Type B pancreatic cell (in vitro differentiated cells): ENCODE data around the gene NTM. TPM values are rescaled to one million over a fixed set of nuclear protein-coding genes. Genes with fewer than 3 reads are reported as not detected.

Experiments used
- DNase-seq: peaks from one replicate; pipeline ENCODE4 v3.0.0; 2021; ENCODE audit warnings: mixed read lengths; ENCODE audit not compliant: unreplicated experiment; ENCODE audit errors: extremely low spot score
- H3K27ac Mint-ChIP-seq: 2 replicates; pipeline ENCODE4 v1.8.0; 2021; ENCODE audit warnings: mild to moderate bottlenecking, mixed read lengths
- H3K27me3 Mint-ChIP-seq: 2 replicates; pipeline ENCODE4 v1.8.0; 2021; ENCODE audit warnings: mixed read lengths
- H3K36me3 Mint-ChIP-seq: 2 replicates; pipeline ENCODE4 v1.8.0; 2021; ENCODE audit warnings: mixed read lengths
- H3K4me1 Mint-ChIP-seq: one replicate; pipeline ENCODE4 v1.8.0; 2021; ENCODE audit warnings: mixed read lengths; ENCODE audit not compliant: unreplicated experiment
- H3K4me3 Mint-ChIP-seq: 2 replicates; pipeline ENCODE4 v1.8.0; 2021; ENCODE audit warnings: mild to moderate bottlenecking, mixed read lengths
- H3K9me3 Mint-ChIP-seq: 2 replicates; pipeline ENCODE4 v1.8.0; 2021; ENCODE audit warnings: mixed read lengths
- total RNA-seq: library from RNA; stranded (reverse); gene quantifications from 2 replicates; pipeline ENCODE4 v1.2.1, GENCODE V29; 2021; ENCODE audit warnings: low replicate concordance
- TF ChIP-seq, protein P1 (sequence below): fragments of 200-600 bp; sonication (generic); conservative IDR thresholded peaks from 2 replicates; pipeline ENCODE4 v1.5.0; 2021; ENCODE audit warnings: antibody characterized with exemption, mild to moderate bottlenecking

NTM gene
- total RNA-seq, 1 donor from 2014 or later: 19.2 TPM

DNA sequence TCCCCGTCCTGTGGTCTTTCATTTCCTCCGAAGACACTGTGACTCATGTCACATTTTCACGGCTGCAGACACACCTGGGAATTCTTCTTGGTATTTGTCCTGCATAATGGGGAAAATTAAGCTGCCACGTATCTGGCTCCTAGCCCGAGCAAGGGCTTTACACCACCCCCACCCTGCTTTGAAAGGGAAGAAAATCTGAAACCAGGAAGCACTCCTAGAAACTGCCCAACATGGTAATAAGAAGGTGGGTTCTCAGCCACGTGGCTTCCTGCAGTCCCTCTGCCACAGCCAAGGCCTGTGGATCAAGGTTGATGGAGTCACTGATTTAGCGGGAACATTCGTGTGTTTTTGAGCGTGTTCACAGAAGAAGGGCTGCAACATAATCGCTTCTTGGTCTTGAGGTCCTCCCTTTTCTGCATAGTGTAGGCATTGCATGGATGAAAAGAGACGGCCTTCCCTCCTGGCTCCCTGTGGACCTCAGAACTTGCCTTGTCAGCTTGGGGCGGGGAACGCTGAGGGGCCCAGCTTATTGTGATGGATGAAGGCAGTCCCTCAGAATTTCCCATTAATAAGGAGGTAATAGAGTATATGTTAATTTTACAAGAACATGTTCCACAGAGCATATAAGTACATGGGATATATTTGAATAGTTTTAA lies 292.0 kb downstream of the NTM start:
- Mint-ChIP-seq H3K4me3 (no peak overlapping the region), H3K36me3 (no peaks in the 10 kb centered on the region), H3K4me1 (peaks cover 42% of the 10 kb centered on the region), H3K9me3 (no peaks in the 10 kb centered on the region), H3K27ac (no peak overlapping the region), H3K27me3 (peaks cover 51% of the 10 kb centered on the region)
- TF ChIP-seq, protein P1, sequence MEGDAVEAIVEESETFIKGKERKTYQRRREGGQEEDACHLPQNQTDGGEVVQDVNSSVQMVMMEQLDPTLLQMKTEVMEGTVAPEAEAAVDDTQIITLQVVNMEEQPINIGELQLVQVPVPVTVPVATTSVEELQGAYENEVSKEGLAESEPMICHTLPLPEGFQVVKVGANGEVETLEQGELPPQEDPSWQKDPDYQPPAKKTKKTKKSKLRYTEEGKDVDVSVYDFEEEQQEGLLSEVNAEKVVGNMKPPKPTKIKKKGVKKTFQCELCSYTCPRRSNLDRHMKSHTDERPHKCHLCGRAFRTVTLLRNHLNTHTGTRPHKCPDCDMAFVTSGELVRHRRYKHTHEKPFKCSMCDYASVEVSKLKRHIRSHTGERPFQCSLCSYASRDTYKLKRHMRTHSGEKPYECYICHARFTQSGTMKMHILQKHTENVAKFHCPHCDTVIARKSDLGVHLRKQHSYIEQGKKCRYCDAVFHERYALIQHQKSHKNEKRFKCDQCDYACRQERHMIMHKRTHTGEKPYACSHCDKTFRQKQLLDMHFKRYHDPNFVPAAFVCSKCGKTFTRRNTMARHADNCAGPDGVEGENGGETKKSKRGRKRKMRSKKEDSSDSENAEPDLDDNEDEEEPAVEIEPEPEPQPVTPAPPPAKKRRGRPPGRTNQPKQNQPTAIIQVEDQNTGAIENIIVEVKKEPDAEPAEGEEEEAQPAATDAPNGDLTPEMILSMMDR: no peak
- no peak for DNase-seq

DNA sequence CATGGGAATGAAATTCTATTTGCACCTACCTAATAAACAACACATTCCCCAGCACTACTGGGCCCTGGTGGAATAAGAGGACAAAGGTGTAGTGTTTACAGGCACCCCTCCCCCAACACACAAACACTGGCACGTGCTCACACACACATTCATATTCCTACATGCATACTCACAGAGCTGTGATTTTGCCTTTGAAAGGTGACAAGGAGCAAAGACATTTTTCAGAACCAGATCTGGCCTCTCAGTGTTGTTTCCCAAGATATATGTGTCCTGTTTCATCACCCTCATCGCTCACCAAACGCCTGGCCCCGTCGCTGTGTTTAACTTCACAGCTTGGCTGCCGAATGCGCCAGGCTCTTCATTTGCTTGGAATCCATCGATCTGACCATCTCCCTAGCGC lies 292.6 kb downstream of the NTM start:
- H3K4me1 Mint-ChIP-seq: peaks cover 39% of the 10 kb centered on the region
- H3K27ac Mint-ChIP-seq: no peak overlapping the region
- TF ChIP-seq, protein P1: no peak

DNA sequence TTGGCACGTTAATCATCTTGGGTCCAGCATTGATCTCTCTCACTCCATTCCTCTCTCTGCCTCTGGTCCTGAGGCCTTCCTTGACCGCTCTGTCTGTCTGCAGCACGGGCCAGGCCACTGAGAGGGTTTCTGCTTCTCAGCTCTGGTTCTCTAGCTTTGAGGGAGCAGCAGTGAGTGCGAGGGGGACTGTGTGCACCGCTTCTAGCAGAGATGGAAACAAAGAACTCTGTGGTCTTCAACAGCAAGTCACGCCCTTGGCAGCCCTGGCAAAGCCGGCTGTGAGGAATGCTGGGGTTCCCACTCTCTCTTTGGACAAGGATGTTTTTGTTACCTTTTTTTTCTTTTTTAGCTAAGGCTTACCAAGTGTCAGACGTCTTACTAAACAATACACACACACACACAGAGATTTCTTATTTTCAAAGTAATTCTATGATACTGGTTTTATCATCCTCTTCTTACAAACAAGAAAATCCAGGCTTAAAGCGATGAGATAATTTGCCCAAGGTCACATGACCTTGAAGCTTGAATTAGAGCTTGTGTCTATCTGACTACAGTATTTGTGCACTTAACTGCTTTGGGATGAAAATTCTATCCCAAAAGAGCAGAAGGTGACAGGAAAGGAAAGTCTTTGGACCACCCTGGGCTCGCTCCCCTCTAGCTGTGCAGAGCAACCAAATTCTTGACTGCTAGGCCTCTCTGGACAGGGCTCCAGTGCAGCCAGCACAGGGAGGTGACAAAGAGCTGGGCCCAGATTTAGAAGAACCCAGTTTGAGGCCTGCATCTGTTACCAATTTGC lies 293.2 kb downstream of the NTM start:
- Mint-ChIP-seq H3K4me3 (no peak overlapping the region), H3K9me3 (no peaks in the 10 kb centered on the region), H3K36me3 (no peaks in the 10 kb centered on the region), H3K27me3 (peaks cover 47% of the 10 kb centered on the region), H3K27ac (no peak overlapping the region), H3K4me1 (peaks cover 39% of the 10 kb centered on the region)
- TF ChIP-seq, protein P1: no peak
- no peak for DNase-seq

More for the DNA sequence above, 292.6 kb downstream of the NTM start:
- no peak for DNase-seq
- Mint-ChIP-seq H3K4me3 (no peak overlapping the region), H3K36me3 (no peaks in the 10 kb centered on the region), H3K27me3 (peaks cover 46% of the 10 kb centered on the region), H3K9me3 (no peaks in the 10 kb centered on the region)

DNA sequence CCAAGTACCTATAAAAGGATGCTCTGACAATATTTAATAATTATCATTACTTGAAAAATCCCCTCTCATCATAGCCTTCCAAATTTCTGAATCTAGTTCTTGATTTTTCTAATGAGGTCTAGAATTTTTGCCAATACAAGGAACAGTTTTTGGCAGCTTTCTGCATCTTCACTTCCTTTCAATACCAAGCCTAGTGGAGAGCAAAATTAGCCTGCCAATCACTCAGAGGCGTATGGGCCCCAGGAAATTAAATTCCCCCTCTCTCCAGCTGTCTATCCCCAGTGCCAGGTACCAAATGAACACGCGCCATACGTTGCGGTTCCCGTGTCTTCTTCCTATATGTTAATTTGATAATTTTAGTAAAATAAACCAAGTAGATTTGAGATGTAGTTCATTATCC lies 293.9 kb downstream of the NTM start:
- no peak for DNase-seq
- Mint-ChIP-seq H3K27me3 (peaks cover 49% of the 10 kb centered on the region), H3K27ac (no peak overlapping the region), H3K9me3 (no peaks in the 10 kb centered on the region), H3K4me1 (peaks cover 44% of the 10 kb centered on the region), H3K36me3 (no peaks in the 10 kb centered on the region), H3K4me3 (no peak overlapping the region)
- TF ChIP-seq, protein P1: no peak

DNA sequence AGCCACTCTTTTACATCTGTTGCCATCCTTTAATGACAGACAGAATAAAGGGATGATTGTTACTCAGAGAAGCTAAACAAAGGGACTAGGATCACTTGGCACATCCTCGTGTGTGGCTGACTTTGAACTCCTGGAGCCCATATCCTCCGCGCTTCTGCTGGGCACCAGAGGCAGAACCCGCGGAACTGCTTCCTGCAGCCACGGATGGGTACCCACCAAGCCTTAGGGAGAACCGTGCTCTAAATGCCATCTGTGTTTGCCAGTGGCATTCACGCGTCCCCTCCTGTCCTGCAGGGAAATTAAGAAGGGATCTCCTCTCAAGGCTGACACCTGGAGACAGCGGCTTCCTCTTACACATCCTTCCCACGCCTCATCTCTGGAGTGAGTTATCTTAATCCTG lies 294.4 kb downstream of the NTM start:
- no peak for DNase-seq
- H3K27ac Mint-ChIP-seq: no peak overlapping the region
- no peaks in the 10 kb centered on the region for H3K36me3 Mint-ChIP-seq
- H3K4me1 Mint-ChIP-seq: peaks cover 46% of the 10 kb centered on the region
- TF ChIP-seq, protein P1: no peak
- H3K9me3 Mint-ChIP-seq: no peaks in the 10 kb centered on the region
- H3K27me3 Mint-ChIP-seq: peaks cover 46% of the 10 kb centered on the region
- no peak overlapping the region for H3K4me3 Mint-ChIP-seq
